CD4-positive, alpha-beta memory T cell (primary cell): Measurements from ENCODE around the gene DAGLB. TPM values are rescaled to one million over a fixed set of nuclear protein-coding genes. Genes with fewer than 3 reads are reported as not detected.

ENCODE experiments used
- CTCF ChIA-PET: fragments of 350-600 bp; sonication (Branson Sonifier 250); formaldehyde crosslinking; loops from one replicate; lab custom pipeline; 2021; ENCODE audit warnings: inconsistent platforms; ENCODE audit not compliant: partially characterized antibody; lab: Charles Lee
- POLR2A ChIA-PET: fragments of 350-600 bp; sonication (Branson Sonifier 250); formaldehyde crosslinking; loops from one replicate; lab custom pipeline; 2021; ENCODE audit not compliant: partially characterized antibody; lab: Charles Lee
- DNase-seq, 5 donors: peaks; one replicate each; pipeline versions ENCODE4 v3.0.0 to v3.0.0-alpha.2; 2020 to 2022; ENCODE audit warnings: mixed read lengths in 1 of 5
- H3K27ac ChIP-seq: one replicate; pipeline ENCODE4 v1.7.0; 2013; ENCODE audit warnings: low read depth, low read length
- H3K27me3 ChIP-seq: 2 replicates; pipeline ENCODE4 v1.7.0; 2013; ENCODE audit warnings: mild to moderate bottlenecking, low read length, moderate library complexity; ENCODE audit not compliant: insufficient read depth
- H3K36me3 ChIP-seq: 2 replicates; pipeline ENCODE4 v1.7.0; 2013; ENCODE audit warnings: mild to moderate bottlenecking, low read length, moderate library complexity; ENCODE audit not compliant: insufficient read depth
- H3K4me1 ChIP-seq: 2 replicates; pipeline ENCODE4 v1.7.0; 2013; ENCODE audit warnings: mild to moderate bottlenecking, low read length, moderate library complexity; ENCODE audit not compliant: insufficient read depth
- H3K4me3 ChIP-seq, 2 donors: one replicate each; pipeline ENCODE4 v1.7.0; 2013; ENCODE audit warnings: low read length in 2 of 2, mild to moderate bottlenecking in 1 of 2
- H3K9me3 ChIP-seq, 2 donors: one replicate each; pipeline ENCODE4 v1.7.0; 2013; ENCODE audit warnings: low read length in 2 of 2, control low read depth in 1 of 2; ENCODE audit not compliant: control insufficient read depth in 1 of 2
- H3K27ac Mint-ChIP-seq, 7 donors: one replicate each; pipeline ENCODE4 v1.8.0; 2020 to 2021; ENCODE audit warnings: mixed read lengths in 7 of 7, mild to moderate bottlenecking in 6 of 7, inconsistent platforms in 3 of 7, moderate library complexity in 3 of 7
- H3K27me3 Mint-ChIP-seq, 2 donors: one replicate each; pipeline ENCODE4 v1.8.0; 2020 to 2021; ENCODE audit warnings: mixed read lengths in 2 of 2
- H3K36me3 Mint-ChIP-seq, 2 donors: one replicate each; pipeline ENCODE4 v1.8.0; 2020 to 2021; ENCODE audit warnings: mixed read lengths in 2 of 2, inconsistent platforms in 1 of 2, mild to moderate bottlenecking in 1 of 2
- H3K4me1 Mint-ChIP-seq, 4 donors: one replicate each; pipeline ENCODE4 v1.8.0; 2020 to 2021; ENCODE audit warnings: mixed read lengths in 4 of 4, mild to moderate bottlenecking in 1 of 4
- H3K4me3 Mint-ChIP-seq, 8 donors: one replicate each; pipeline ENCODE4 v1.8.0; 2020 to 2021; ENCODE audit warnings: mixed read lengths in 8 of 8, mild to moderate bottlenecking in 7 of 8, moderate library complexity in 6 of 8, inconsistent platforms in 3 of 8
- H3K9me3 Mint-ChIP-seq, 8 donors: one replicate each; pipeline ENCODE4 v1.8.0; 2020 to 2021; ENCODE audit warnings: mixed read lengths in 8 of 8, mild to moderate bottlenecking in 5 of 8, inconsistent platforms in 3 of 8, moderate library complexity in 1 of 8
- intact Hi-C: fragments of 100-400 bp; cut with micrococcal nuclease; formaldehyde crosslinking; loops from one replicate; pipeline ENCODE4 v1.15.1; 2023
- polyA plus RNA-seq, 2 donors: library from polyadenylated mRNA; unstranded; fragments of 300-500 nt; fragmentation: Illumina TruSeq; gene quantifications; one replicate each; pipeline ENCODE4 v1.2.3, GENCODE V29; 2021
- total RNA-seq, 2 experiments: library from RNA; stranded (reverse); gene quantifications; one replicate each; pipeline ENCODE4 v1.2.3, GENCODE V29; 2021

Gene DAGLB
- total and polyA plus RNA-seq, 4 experiments from 2014 or later, result 5.3 to 37.0 (median 24.5) TPM

DNA sequence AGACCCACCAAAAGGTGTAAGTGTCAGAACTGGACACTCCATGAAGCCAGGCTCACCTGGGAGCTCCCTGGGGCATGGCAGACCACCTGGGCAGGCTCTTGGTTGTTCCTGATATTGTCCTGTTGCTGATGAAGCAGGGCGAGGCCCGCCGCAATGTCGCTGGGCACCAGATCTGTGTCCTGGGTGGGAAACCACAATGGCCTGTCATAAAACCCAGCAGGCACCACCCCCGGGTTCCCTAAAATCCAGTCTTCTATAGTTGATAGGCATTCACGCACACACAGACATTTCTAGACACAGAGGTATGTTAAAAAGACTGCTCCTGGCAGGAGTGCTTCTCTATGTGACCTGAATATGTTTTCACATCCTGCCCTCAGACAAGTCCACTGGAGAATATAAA lies 15.0 kb downstream of the DAGLB start:
- no peak overlapping the region for H3K4me3 ChIP-seq
- H3K27ac ChIP-seq, result no peak overlapping the region
- H3K4me1 Mint-ChIP-seq, result peaks cover 11 to 25% (median 19%) of the 10 kb centered on the region in 4 donors
- H3K27ac Mint-ChIP-seq, result no peak overlapping the region
- peaks cover 25% of the 10 kb centered on the region for H3K4me1 ChIP-seq
- POLR2A ChIA-PET, result no interaction called here
- no peaks in the 10 kb centered on the region for H3K27me3 ChIP-seq
- no peaks in the 10 kb centered on the region for H3K27me3 Mint-ChIP-seq
- peaks cover 15% of the 10 kb centered on the region for H3K36me3 ChIP-seq
- no peaks in the 10 kb centered on the region for H3K9me3 Mint-ChIP-seq
- H3K36me3 Mint-ChIP-seq, result peaks cover 23 to 36% of the 10 kb centered on the region in 2 donors
- CTCF ChIA-PET, result interaction anchor here (1.5 kb wide), 1 partner anchor 38 kb away, joined by 3 read pairs; no protein-coding TSS in a partner anchor
- DNase-seq, result no peak
- intact Hi-C loops, result no loop called here
- no peaks in the 10 kb centered on the region for H3K9me3 ChIP-seq
- no peak overlapping the region for H3K4me3 Mint-ChIP-seq

DNA sequence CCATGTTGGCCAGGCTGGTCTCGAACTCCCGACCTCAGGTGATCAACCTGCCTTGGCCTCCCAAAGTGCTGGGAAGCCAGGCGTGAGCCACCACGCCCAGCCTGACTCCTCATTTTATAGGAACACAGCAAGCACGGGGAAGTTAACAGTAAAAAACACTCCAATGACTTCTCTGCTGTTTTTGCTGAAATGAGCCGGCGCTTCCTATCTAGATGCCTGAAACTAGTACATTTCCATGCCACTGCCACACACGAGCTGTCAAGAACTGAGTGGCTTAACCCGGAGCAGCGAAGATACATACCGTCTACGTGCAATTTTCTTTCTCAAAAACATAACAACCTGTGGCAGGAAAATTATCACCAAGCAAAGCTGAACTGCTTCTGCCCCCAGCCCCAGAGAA lies 16.8 kb downstream of the DAGLB start:
- Mint-ChIP-seq H3K27me3 (no peaks in the 10 kb centered on the region), H3K27ac (no peak overlapping the region), H3K9me3 (no peaks in the 10 kb centered on the region), H3K4me3 (no peak overlapping the region), H3K4me1 (peaks cover 3 to 10% (median 7%) of the 10 kb centered on the region in 4 donors), H3K36me3 (peaks cover 27 to 40% of the 10 kb centered on the region in 2 donors)
- DNase-seq, result no peak
- Histone ChIP-seq H3K9me3 (no peaks in the 10 kb centered on the region), H3K27me3 (no peaks in the 10 kb centered on the region), H3K4me1 (peaks cover 10% of the 10 kb centered on the region), H3K36me3 (peaks cover 16% of the 10 kb centered on the region), H3K4me3 (no peak overlapping the region), H3K27ac (no peak overlapping the region)
- intact Hi-C loops, result no loop called here
- ChIA-PET POLR2A (no interaction called here), CTCF (no interaction called here)

DNA sequence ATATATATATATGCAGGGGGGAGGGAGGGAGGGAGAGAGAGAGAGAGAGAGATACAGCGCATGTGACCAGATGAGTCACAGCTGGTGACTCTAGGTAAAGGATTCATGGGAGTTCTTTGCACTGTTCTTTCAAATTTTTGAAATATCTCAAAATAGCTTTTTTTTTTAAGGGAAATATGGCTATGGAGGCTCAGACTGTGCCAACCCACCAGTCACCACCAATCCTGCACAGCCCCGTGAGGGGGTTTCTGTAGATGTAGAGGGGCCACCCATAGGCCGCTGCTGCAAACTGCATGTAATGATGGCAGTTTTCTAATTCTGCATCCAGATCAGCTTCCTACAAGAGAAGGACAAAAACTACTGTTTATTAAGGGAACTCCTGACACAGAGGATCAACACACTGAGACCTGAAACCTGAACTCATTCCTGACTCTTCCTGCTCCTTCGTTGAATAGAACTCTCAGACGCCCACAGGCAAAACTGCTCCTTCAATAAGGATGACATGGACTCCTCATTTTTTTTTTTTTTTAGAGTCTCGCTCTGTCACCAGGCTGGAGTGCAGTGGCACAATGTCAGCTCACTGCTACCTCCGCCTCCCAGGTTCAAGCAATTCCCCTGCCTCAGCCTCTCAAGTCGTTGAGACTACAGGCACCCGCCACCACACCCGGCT lies 17.3 kb downstream of the DAGLB start:
- POLR2A ChIA-PET, result no interaction called here
- Histone ChIP-seq H3K4me1 (peaks cover 4% of the 10 kb centered on the region), H3K27ac (no peak overlapping the region), H3K27me3 (no peaks in the 10 kb centered on the region), H3K4me3 (no peak overlapping the region), H3K36me3 (peaks cover 22% of the 10 kb centered on the region), H3K9me3 (no peaks in the 10 kb centered on the region)
- H3K9me3 Mint-ChIP-seq, result no peaks in the 10 kb centered on the region
- H3K36me3 Mint-ChIP-seq, result peaks cover 33 to 40% of the 10 kb centered on the region in 2 donors
- CTCF ChIA-PET, result no interaction called here
- no peaks in the 10 kb centered on the region for H3K27me3 Mint-ChIP-seq
- no peak overlapping the region for H3K4me3 Mint-ChIP-seq
- peak overlapping the region in 1 of 7 donors; percentile 54 for H3K27ac Mint-ChIP-seq
- H3K4me1 Mint-ChIP-seq, result peaks cover under 1 to 5% (median 3%) of the 10 kb centered on the region in 4 donors
- intact Hi-C loops, result no loop called here
- DNase-seq, result no peak

DNA sequence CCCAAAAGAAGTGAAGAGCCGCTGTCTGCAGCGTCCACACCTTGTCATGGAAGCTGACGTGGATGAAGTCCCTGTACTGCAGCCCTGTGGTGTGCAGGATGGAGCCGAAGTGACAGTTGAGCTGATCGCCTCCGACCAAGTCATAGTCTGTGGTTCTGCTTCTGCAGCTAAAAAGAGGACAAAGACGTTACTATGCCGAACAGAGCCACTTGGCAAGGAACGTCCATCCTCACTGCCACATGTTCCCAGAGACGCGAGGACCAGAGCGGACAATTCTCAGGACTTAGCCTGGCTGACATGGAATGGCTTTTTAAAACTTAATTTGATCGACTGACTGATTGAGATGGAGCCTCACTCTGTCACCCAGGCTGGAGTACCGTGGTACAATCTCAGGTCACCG lies 21.8 kb downstream of the DAGLB start:
- Histone ChIP-seq H3K36me3 (peaks cover 21% of the 10 kb centered on the region), H3K4me1 (no peaks in the 10 kb centered on the region), H3K27ac (no peak overlapping the region), H3K27me3 (no peaks in the 10 kb centered on the region), H3K4me3 (no peak overlapping the region), H3K9me3 (no peaks in the 10 kb centered on the region)
- POLR2A ChIA-PET, result no interaction called here
- Mint-ChIP-seq H3K4me3 (no peak overlapping the region), H3K27ac (no peak overlapping the region), H3K4me1 (peaks cover 6 to 19% (median 9%) of the 10 kb centered on the region in 4 donors), H3K27me3 (no peaks in the 10 kb centered on the region), H3K9me3 (no peaks in the 10 kb centered on the region), H3K36me3 (peaks cover 38 to 48% of the 10 kb centered on the region in 2 donors)
- CTCF ChIA-PET, result no interaction called here
- DNase-seq, result no peak
- intact Hi-C loops, result no loop called here

DNA sequence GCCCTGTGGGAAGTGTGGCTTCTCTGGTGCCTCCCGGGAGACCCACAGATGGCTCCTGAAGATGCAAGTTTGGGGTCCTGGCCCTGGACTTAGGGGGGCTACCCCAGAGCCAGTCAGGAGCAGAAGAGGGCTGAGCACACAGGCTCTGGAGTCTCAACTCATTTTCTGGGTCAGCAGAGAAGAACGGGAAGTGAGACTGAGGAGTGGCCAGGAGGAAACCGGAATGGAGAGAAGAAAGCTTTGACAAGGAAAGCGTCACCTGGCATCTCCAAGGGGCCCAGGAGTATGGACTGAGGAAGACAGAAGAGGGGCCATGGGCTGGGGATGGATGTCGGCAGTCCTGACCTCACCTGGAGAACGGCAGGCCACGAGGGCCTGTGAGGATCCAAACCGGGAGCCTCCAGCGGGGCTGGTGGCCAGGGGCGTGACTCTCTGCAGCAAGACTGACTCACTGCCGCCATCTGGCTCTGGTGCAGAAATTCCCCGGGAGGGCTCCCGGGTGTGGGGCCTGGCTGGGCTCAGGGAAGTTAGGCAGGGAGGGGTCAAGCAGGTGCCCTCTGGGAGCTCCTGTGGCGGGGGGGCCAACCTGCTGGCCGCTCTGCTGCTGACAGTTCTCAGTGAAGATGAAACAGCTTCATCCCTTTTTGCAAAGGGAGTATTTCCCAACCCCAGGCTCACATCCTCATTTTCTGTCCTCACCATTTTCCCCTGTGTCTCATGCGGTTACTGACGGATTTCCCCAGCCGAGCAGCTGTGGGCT lies 23.6 kb downstream of the DAGLB start:
- Mint-ChIP-seq H3K27me3 (no peaks in the 10 kb centered on the region), H3K9me3 (no peaks in the 10 kb centered on the region), H3K27ac (peak overlapping the region in 3 of 7 donors; percentile 24 to 73 (median 65)), H3K4me3 (no peak overlapping the region), H3K4me1 (peaks cover 6 to 19% (median 8%) of the 10 kb centered on the region in 4 donors), H3K36me3 (peaks cover 38 to 41% of the 10 kb centered on the region in 2 donors)
- no peaks in the 10 kb centered on the region for H3K4me1 ChIP-seq
- no peaks in the 10 kb centered on the region for H3K9me3 ChIP-seq
- H3K36me3 ChIP-seq, result peaks cover 18% of the 10 kb centered on the region
- H3K27ac ChIP-seq, result no peak overlapping the region
- no peak for DNase-seq
- no peaks in the 10 kb centered on the region for H3K27me3 ChIP-seq
- CTCF ChIA-PET, result interaction anchor here (0.9 to 1.5 kb wide), 2 partner anchors 13 kb away, joined by 3 read pairs; no protein-coding TSS in a partner anchor
- no peak overlapping the region for H3K4me3 ChIP-seq
- POLR2A ChIA-PET, result no interaction called here
- intact Hi-C loops, result no loop called here

DNA sequence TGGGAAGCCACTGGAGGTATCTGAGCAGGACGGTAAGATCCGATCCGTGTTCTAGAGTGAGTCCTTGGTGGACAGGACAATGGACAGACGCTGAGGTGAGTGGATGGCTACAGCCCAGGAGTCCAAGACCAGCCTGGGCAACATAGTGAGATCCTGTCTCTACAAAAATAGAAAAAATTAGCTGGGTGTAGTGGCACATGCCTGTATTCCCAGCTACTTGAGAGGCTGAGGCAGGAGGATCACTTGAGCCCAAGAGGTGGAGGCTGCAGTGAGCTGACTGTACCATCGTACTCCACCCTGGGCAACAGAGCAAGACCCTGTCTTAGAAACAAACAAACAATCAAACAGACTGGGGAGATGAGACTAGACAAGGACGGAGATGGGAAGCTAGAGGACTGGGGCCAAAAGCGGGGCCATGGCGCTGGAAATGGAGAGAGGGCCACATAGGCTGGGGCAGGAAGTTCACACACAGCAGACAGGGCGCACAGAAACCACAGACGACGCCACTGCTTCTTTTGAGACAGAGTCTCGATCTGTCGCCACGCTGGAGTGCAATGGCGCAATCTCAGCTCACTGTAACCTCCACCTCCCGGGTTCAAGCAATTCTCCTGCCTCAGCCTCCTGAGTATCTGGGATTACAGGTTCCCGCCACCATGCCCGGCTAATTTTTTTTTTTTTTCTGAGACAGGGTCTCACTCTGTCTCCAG lies 24.7 kb downstream of the DAGLB start:
- intact Hi-C loops, result no loop called here
- no peaks in the 10 kb centered on the region for H3K27me3 Mint-ChIP-seq
- peak in 3 of 5 donors; percentile 6 to 42 (median 6) for DNase-seq
- Histone ChIP-seq H3K4me1 (no peaks in the 10 kb centered on the region), H3K36me3 (peaks cover 14% of the 10 kb centered on the region), H3K27ac (no peak overlapping the region), H3K4me3 (no peak overlapping the region), H3K27me3 (no peaks in the 10 kb centered on the region), H3K9me3 (no peaks in the 10 kb centered on the region)
- peaks cover 6 to 19% (median 8%) of the 10 kb centered on the region in 4 donors for H3K4me1 Mint-ChIP-seq
- ChIA-PET POLR2A (interaction anchor here (1.5 kb wide), 1 partner anchor 24 kb away, joined by 3 read pairs; the partner anchor contains the start of gene DAGLB), CTCF (interaction anchor here (1.2 to 1.5 kb wide), 2 partner anchors 14 to 15 kb away, joined by 3 read pairs; no protein-coding TSS in a partner anchor)
- no peaks in the 10 kb centered on the region for H3K9me3 Mint-ChIP-seq
- peak overlapping the region; percentile 39 to 92 (median 65) for H3K27ac Mint-ChIP-seq
- peak overlapping the region in 5 of 8 donors; percentile 3 to 58 (median 15) for H3K4me3 Mint-ChIP-seq
- peaks cover 34 to 39% of the 10 kb centered on the region in 2 donors for H3K36me3 Mint-ChIP-seq
